SK-N-SH treated with all-trans-retinoic acid at 6 μM for 48 hours (cell line): ENCODE measurements around the gene SLC19A3.
"Not testable (repeated sequence)": the region's sequence is repeated elsewhere in the genome, so short reads cannot be mapped to it uniquely, and the experiment has no call there.

Experiments
- ATAC-seq: fragments of 200-7000 bp; cut with Tn5 transposase; 3 replicates; pipeline ENCODE4 v1.9.1; 2020; ENCODE audit warnings: mild to moderate bottlenecking, moderate library complexity
- ARNTL ChIP-seq: fragments of 450-650 bp; formaldehyde crosslinking; IDR thresholded peaks from 2 replicates; pipeline ENCODE4 v1.5.0; 2020; ENCODE audit warnings: low read depth, mild to moderate bottlenecking, moderate library complexity, borderline replicate concordance
- CREB5 ChIP-seq: fragments of 250-450 bp; sonication (Bioruptor Pico); IDR thresholded peaks from 2 replicates; pipeline ENCODE4 v1.5.1; 2020; ENCODE audit warnings: low read depth, mild to moderate bottlenecking, moderate library complexity
- CSDC2 ChIP-seq: fragments of 250-450 bp; sonication (Bioruptor Pico); IDR thresholded peaks from 2 replicates; pipeline ENCODE4 v1.5.0; 2020; ENCODE audit warnings: mild to moderate bottlenecking, moderate library complexity
- ESRRG ChIP-seq: fragments of 250-450 bp; sonication (Bioruptor Pico); IDR thresholded peaks from 2 replicates; pipeline ENCODE4 v1.6.1; 2021; ENCODE audit warnings: mild to moderate bottlenecking
- GLIS3 ChIP-seq: fragments of 250-450 bp; sonication (Bioruptor Pico); IDR thresholded peaks from 2 replicates; pipeline ENCODE4 v1.5.0; 2020; ENCODE audit warnings: mild to moderate bottlenecking, moderate library complexity
- ISL1 ChIP-seq: fragments of 250-450 bp; sonication (Bioruptor Pico); IDR thresholded peaks from 2 replicates; pipeline ENCODE4 v2.1.2; 2022; ENCODE audit warnings: mild to moderate bottlenecking, moderate library complexity
- OSR1 ChIP-seq: fragments of 250-450 bp; sonication (Bioruptor Pico); IDR thresholded peaks from 2 replicates; pipeline ENCODE4 v1.8.0; 2022; ENCODE audit warnings: moderate library complexity, mild to moderate bottlenecking, inconsistent platforms
- PATZ1 ChIP-seq: fragments of 250-450 bp; sonication (Bioruptor Pico); IDR thresholded peaks from 2 replicates; pipeline ENCODE4 v1.8.0; 2020; ENCODE audit warnings: mild to moderate bottlenecking, moderate library complexity, borderline replicate concordance
- PPARA ChIP-seq: fragments of 250-450 bp; sonication (Bioruptor Pico); IDR thresholded peaks from 2 replicates; pipeline ENCODE4 v1.5.0; 2020; ENCODE audit warnings: mild to moderate bottlenecking, borderline replicate concordance
- SNAI2 ChIP-seq: fragments of 250-450 bp; sonication (Bioruptor Pico); IDR thresholded peaks from 2 replicates; pipeline ENCODE4 v1.5.0; 2020; ENCODE audit warnings: mild to moderate bottlenecking, moderate library complexity
- TCF4 ChIP-seq: fragments of 250-450 bp; sonication (Bioruptor Pico); IDR thresholded peaks from 2 replicates; pipeline ENCODE4 v1.8.0; 2021; ENCODE audit warnings: mild to moderate bottlenecking, moderate library complexity, borderline replicate concordance
- TOX ChIP-seq: fragments of 250-450 bp; sonication (Bioruptor Pico); IDR thresholded peaks from 2 replicates; pipeline ENCODE4 v1.8.0; 2021; ENCODE audit warnings: mild to moderate bottlenecking, moderate library complexity, borderline replicate concordance
- ZFP3 ChIP-seq: fragments of 250-450 bp; sonication (Bioruptor Pico); IDR thresholded peaks from 2 replicates; pipeline ENCODE4 v1.5.0; 2020; ENCODE audit warnings: mild to moderate bottlenecking, moderate library complexity
- ZFP30 ChIP-seq: fragments of 450-650 bp; formaldehyde crosslinking; IDR thresholded peaks from 2 replicates; pipeline ENCODE4 v1.5.0; 2022; ENCODE audit warnings: mild to moderate bottlenecking, moderate library complexity
- ZNF565 ChIP-seq: fragments of 450-650 bp; formaldehyde crosslinking; conservative IDR thresholded peaks from 2 replicates; pipeline ENCODE4 v1.5.0; 2020; ENCODE audit warnings: low read depth, mild to moderate bottlenecking, moderate library complexity
- ZNF70 ChIP-seq: fragments of 450-650 bp; formaldehyde crosslinking; IDR thresholded peaks from 2 replicates; pipeline ENCODE4 v1.5.0; 2020; ENCODE audit warnings: mild to moderate bottlenecking, moderate library complexity
- ZNF8 ChIP-seq: fragments of 450-650 bp; formaldehyde crosslinking; IDR thresholded peaks from 2 replicates; pipeline ENCODE4 v1.5.0; 2020; ENCODE audit warnings: mild to moderate bottlenecking, moderate library complexity
- TF ChIP-seq, protein P1 (sequence below): fragments of 250-450 bp; sonication (Bioruptor Pico); IDR thresholded peaks from 2 replicates; pipeline ENCODE4 v1.5.1; 2021; ENCODE audit warnings: mild to moderate bottlenecking, moderate library complexity
- TF ChIP-seq, protein P2 (sequence below): fragments of 250-450 bp; sonication (Bioruptor Pico); IDR thresholded peaks from 2 replicates; pipeline ENCODE4 v1.8.0; 2021; ENCODE audit warnings: low read depth, mild to moderate bottlenecking, moderate library complexity, borderline replicate concordance

SLC19A3 gene

GRCh38 chr2:227739351-227739750, 21.5 kb upstream of the SLC19A3 start:
- ATAC-seq = no peak
- TF ChIP-seq ZFP3 (no peak), SNAI2 (no peak), CSDC2 (CRISPR knock-in tag) (no peak), TOX (CRISPR knock-in tag) (no peak), ZNF8 (CRISPR knock-in tag) (no peak), ZNF565 (CRISPR knock-in tag) (no peak), TCF4 (CRISPR knock-in tag) (no peak), ZNF70 (CRISPR knock-in tag) (no peak), GLIS3 (CRISPR knock-in tag) (no peak)
- TF ChIP-seq, protein P1, sequence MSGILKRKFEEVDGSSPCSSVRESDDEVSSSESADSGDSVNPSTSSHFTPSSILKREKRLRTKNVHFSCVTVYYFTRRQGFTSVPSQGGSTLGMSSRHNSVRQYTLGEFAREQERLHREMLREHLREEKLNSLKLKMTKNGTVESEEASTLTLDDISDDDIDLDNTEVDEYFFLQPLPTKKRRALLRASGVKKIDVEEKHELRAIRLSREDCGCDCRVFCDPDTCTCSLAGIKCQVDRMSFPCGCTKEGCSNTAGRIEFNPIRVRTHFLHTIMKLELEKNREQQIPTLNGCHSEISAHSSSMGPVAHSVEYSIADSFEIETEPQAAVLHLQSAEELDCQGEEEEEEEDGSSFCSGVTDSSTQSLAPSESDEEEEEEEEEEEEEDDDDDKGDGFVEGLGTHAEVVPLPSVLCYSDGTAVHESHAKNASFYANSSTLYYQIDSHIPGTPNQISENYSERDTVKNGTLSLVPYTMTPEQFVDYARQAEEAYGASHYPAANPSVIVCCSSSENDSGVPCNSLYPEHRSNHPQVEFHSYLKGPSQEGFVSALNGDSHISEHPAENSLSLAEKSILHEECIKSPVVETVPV (CRISPR knock-in tag) = no peak

DNA sequence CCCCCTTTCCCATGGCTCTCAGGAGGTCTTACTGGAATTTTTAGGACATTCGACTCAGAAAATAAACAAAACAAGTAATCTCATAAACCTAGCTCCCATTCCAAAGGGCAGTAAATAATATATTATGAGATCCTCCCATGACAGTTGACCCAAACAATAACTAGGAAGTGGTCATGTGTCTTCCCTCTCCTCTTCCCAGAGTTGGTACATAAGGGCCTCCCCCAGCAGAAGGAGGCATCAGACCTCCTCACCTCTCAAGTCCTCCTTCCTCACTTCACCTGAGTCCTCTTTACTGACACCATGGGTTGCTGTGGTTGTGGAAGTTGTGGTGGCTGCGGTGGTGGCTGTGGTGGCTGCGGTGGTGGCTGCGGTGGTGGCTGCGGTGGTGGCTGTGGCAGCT, 10.2 kb upstream of the SLC19A3 start, which contains the start of gene SCYGR7:
TSS of gene SCYGR7 (plus strand) at position 301 of the 400 bp plus-strand sequence. CDS start at position 301, 0 bp downstream.
- ATAC-seq = no peak
- TF ChIP-seq PPARA (CRISPR knock-in tag) = no peak

DNA sequence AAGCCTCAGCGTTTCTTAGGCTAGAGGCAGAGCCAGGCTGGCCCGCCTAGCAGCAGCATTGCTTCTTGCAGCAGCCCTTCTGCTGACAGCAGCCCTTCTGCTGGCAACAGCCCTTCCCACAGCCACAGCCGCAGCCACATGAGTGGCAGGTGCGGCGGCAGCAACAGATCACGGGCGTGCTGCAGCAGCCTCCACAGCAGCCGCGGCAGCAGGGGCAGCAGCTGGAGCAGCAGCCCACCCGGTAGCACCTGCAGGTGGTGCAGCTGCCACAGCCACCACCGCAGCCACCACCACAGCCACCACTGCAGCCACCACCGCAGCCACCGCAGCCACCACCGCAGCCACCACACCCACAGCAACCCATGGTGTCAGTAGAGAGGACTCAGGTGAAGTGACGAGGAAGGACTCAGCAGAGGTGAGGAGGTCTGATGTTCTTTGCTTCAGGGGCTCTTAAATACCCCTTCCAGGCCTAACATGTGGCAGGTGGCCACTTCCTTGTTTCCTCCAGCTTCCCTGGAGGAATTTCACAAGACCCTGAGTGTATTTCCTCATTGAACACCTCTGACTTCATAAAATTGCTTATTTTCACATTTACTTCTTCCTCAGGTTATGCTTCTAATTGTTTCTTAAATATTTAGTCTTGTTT, 6.7 kb upstream of the SLC19A3 start, which contains the start of gene SCYGR6:
TSS of gene SCYGR6 (minus strand) at position 364 of the 646 bp plus-strand sequence. CDS start at position 364, 0 bp downstream.
- peak; percentile 33; the same call in 2 of the 3 replicates for ATAC-seq
- TF ChIP-seq PATZ1 (CRISPR knock-in tag) = no peak
- no peak for TF ChIP-seq SNAI2
- no peak for TF ChIP-seq GLIS3 (CRISPR knock-in tag)
- TF ChIP-seq ZNF8 (CRISPR knock-in tag) = no peak
- no peak for TF ChIP-seq TCF4 (CRISPR knock-in tag)
- TF ChIP-seq CSDC2 (CRISPR knock-in tag) = no peak
- no peak for TF ChIP-seq ARNTL (CRISPR knock-in tag)
- TF ChIP-seq PPARA (CRISPR knock-in tag) = no peak
- TF ChIP-seq, protein P1 (CRISPR knock-in tag) = no peak
- no peak for TF ChIP-seq CREB5
- TF ChIP-seq ZNF565 (CRISPR knock-in tag) = no peak
- no peak for TF ChIP-seq ISL1 (CRISPR knock-in tag)
- TF ChIP-seq, protein P2, sequence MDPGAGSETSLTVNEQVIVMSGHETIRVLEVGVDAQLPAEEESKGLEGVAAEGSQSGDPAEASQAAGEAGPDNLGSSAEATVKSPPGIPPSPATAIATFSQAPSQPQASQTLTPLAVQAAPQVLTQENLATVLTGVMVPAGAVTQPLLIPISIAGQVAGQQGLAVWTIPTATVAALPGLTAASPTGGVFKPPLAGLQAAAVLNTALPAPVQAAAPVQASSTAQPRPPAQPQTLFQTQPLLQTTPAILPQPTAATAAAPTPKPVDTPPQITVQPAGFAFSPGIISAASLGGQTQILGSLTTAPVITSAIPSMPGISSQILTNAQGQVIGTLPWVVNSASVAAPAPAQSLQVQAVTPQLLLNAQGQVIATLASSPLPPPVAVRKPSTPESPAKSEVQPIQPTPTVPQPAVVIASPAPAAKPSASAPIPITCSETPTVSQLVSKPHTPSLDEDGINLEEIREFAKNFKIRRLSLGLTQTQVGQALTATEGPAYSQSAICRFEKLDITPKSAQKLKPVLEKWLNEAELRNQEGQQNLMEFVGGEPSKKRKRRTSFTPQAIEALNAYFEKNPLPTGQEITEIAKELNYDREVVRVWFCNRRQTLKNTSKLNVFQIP = no peak

GRCh38 chr2:227722821-227723220, 5.0 kb upstream of the SLC19A3 start:
- not testable (repeated sequence) for ATAC-seq

GRCh38 chr2:227720680-227721079, 2.9 kb upstream of the SLC19A3 start:
- ATAC-seq = no peak
- no peak for TF ChIP-seq TCF4 (CRISPR knock-in tag)
- no peak for TF ChIP-seq PATZ1 (CRISPR knock-in tag)
- no peak for TF ChIP-seq ARNTL (CRISPR knock-in tag)
- TF ChIP-seq PPARA (CRISPR knock-in tag) = no peak
- TF ChIP-seq, protein P1 (CRISPR knock-in tag) = no peak
- no peak for TF ChIP-seq OSR1 (CRISPR knock-in tag)
- no peak for TF ChIP-seq TOX (CRISPR knock-in tag)
- no peak for TF ChIP-seq ESRRG
- TF ChIP-seq ZFP30 (CRISPR knock-in tag) = no peak
- no peak for TF ChIP-seq SNAI2
- TF ChIP-seq, protein P2 = no peak
